H54 (cell line): ENCODE data around the gene S100PBP.
A peak's percentile ranks its signal among the peaks of the same experiment; 100 is the strongest.
"Not testable (repeated sequence)": the region's sequence is repeated elsewhere in the genome, so short reads cannot be mapped to it uniquely, and the experiment has no call there.

Experiments used
- DNase-seq: peaks from one replicate; pipeline ENCODE4 v3.0.0; 2011; ENCODE audit warnings: low spot score, mixed read lengths; ENCODE audit not compliant: insufficient read length
- FAIRE-seq: peaks from 3 replicates; lab custom pipeline; 2011; peaks lifted over from hg19 to GRCh38; lab: Jason Lieb, UNC
- POLR2A ChIP-seq: IDR thresholded peaks from 2 replicates; pipeline ENCODE4 v1.6.1; 2011; ENCODE audit warnings: low read depth, mild to moderate bottlenecking, low read length

The S100PBP gene

GRCh38 chr1:32775640-32776337 lies 41.7 kb upstream of the S100PBP start:
- no peak for TF ChIP-seq POLR2A
- no peak for FAIRE-seq
- DNase-seq, result no peak

- no peak for DNase-seq
- no peak for FAIRE-seq
- no peak for TF ChIP-seq POLR2A
Observed at GRCh38 chr1:32779242-32779641, 38.2 kb upstream of the S100PBP start.

- no peak for DNase-seq
- no peak for FAIRE-seq
- TF ChIP-seq POLR2A, result no peak
Observed at GRCh38 chr1:32780005-32780404, 37.4 kb upstream of the S100PBP start.

GRCh38 chr1:32780628-32781234 lies 36.7 kb upstream of the S100PBP start:
- FAIRE-seq, result peak; percentile 43
- DNase-seq, result no peak
- no peak for TF ChIP-seq POLR2A

- FAIRE-seq (peak; percentile 67), DNase-seq (no peak)
- no peak for TF ChIP-seq POLR2A
Observed at GRCh38 chr1:32782086-32782485, 35.4 kb upstream of the S100PBP start.

- FAIRE-seq, result no peak
- DNase-seq, result no peak
- TF ChIP-seq POLR2A, result no peak
Observed at GRCh38 chr1:32783851-32784250, 33.6 kb upstream of the S100PBP start.

GRCh38 chr1:32784817-32785216 lies 32.6 kb upstream of the S100PBP start:
- TF ChIP-seq POLR2A, result no peak
- DNase-seq (no peak), FAIRE-seq (no peak)

GRCh38 chr1:32786856-32787255 lies 30.6 kb upstream of the S100PBP start:
- DNase-seq (no peak), FAIRE-seq (no peak)
- TF ChIP-seq POLR2A, result no peak

- FAIRE-seq, result peak; percentile 57
- not testable (repeated sequence) for DNase-seq
Observed at GRCh38 chr1:32789356-32789755, 28.1 kb upstream of the S100PBP start.

GRCh38 chr1:32791881-32792280 lies 25.6 kb upstream of the S100PBP start:
- peak; percentile 47 for DNase-seq
- FAIRE-seq, result peak; percentile 80
- no peak for TF ChIP-seq POLR2A

- DNase-seq, result not testable (repeated sequence)
- peak; percentile 23 for FAIRE-seq
Observed at GRCh38 chr1:32795763-32796162, 21.7 kb upstream of the S100PBP start.

- DNase-seq (no peak), FAIRE-seq (no peak)
- TF ChIP-seq POLR2A, result no peak
Observed at GRCh38 chr1:32797456-32797855, 20.0 kb upstream of the S100PBP start.

- TF ChIP-seq POLR2A, result no peak
- DNase-seq, result peak; percentile 39
- no peak for FAIRE-seq
Observed at GRCh38 chr1:32798191-32798590, 19.3 kb upstream of the S100PBP start.

GRCh38 chr1:32798679-32799416 lies 18.6 kb upstream of the S100PBP start:
- FAIRE-seq, result no peak

More at GRCh38 chr1:32798679-32799416, 18.6 kb upstream of the S100PBP start:
- no peak for TF ChIP-seq POLR2A
- DNase-seq, result no peak
